GM19023 (cell line): ENCODE measurements around the gene FRMPD1.
A peak's percentile ranks its signal among the peaks of the same experiment; 100 is the strongest.
"Not testable (repeated sequence)": the region's sequence is repeated elsewhere in the genome, so short reads cannot be mapped to it uniquely, and the experiment has no call there.

Experiments
- ATAC-seq: cut with Tn5 transposase; IDR thresholded peaks from one replicate; pipeline ENCODE4 v1.9.1; 2021; ENCODE audit warnings: mild to moderate bottlenecking, moderate library complexity; ENCODE audit not compliant: unreplicated experiment

Gene FRMPD1

GRCh38 chr9:37732086-37732741 is 81.5 kb downstream of the FRMPD1 start:
- ATAC-seq, result no peak

- no peak for ATAC-seq
Observed at GRCh38 chr9:37732952-37733351, 82.2 kb downstream of the FRMPD1 start.

- no peak for ATAC-seq
Observed at GRCh38 chr9:37739222-37739621, 88.5 kb downstream of the FRMPD1 start.

- no peak for ATAC-seq
Observed at GRCh38 chr9:37740128-37740527, 89.4 kb downstream of the FRMPD1 start.

- no peak for ATAC-seq
Observed at GRCh38 chr9:37740631-37741328, 90.0 kb downstream of the FRMPD1 start.

GRCh38 chr9:37745970-37746369 is 95.2 kb downstream of the FRMPD1 start:
- ATAC-seq, result no peak

- ATAC-seq, result no peak
Observed at GRCh38 chr9:37746448-37747270, 95.9 kb downstream of the FRMPD1 start.

- ATAC-seq, result peak; percentile 74
Observed at GRCh38 chr9:37747271-37747753, 96.6 kb downstream of the FRMPD1 start.

- no peak for ATAC-seq
Observed at GRCh38 chr9:37749129-37749528, 98.4 kb downstream of the FRMPD1 start.

GRCh38 chr9:37751186-37751585 is 100.4 kb downstream of the FRMPD1 start:
- ATAC-seq, result no peak

- not testable (repeated sequence) for ATAC-seq
Observed at GRCh38 chr9:37751704-37752103, 101.0 kb downstream of the FRMPD1 start.

GRCh38 chr9:37752112-37752511 is 101.4 kb downstream of the FRMPD1 start:
- not testable (repeated sequence) for ATAC-seq

GRCh38 chr9:37752642-37753488 is 102.1 kb downstream of the FRMPD1 start:
- no peak for ATAC-seq

- ATAC-seq, result peak; percentile 93
Observed at GRCh38 chr9:37753489-37754190, 102.9 kb downstream of the FRMPD1 start, which contains the start of gene TRMT10B. TRMT10B (plus strand) TSS chr9:37753805; CDS start chr9:37761932, 8,127 bp downstream.

- no peak for ATAC-seq
Observed at GRCh38 chr9:37758747-37759146, 108.0 kb downstream of the FRMPD1 start.

GRCh38 chr9:37760416-37761161 is 109.8 kb downstream of the FRMPD1 start:
- no peak for ATAC-seq

- ATAC-seq, result no peak
Observed at GRCh38 chr9:37761511-37761910, 110.8 kb downstream of the FRMPD1 start.

GRCh38 chr9:37765263-37765662 is 114.5 kb downstream of the FRMPD1 start:
- not testable (repeated sequence) for ATAC-seq

- ATAC-seq, result no peak
Observed at GRCh38 chr9:37769306-37769705, 118.6 kb downstream of the FRMPD1 start.
